Measurements from ENCODE around the gene TFDP1.

DNA sequence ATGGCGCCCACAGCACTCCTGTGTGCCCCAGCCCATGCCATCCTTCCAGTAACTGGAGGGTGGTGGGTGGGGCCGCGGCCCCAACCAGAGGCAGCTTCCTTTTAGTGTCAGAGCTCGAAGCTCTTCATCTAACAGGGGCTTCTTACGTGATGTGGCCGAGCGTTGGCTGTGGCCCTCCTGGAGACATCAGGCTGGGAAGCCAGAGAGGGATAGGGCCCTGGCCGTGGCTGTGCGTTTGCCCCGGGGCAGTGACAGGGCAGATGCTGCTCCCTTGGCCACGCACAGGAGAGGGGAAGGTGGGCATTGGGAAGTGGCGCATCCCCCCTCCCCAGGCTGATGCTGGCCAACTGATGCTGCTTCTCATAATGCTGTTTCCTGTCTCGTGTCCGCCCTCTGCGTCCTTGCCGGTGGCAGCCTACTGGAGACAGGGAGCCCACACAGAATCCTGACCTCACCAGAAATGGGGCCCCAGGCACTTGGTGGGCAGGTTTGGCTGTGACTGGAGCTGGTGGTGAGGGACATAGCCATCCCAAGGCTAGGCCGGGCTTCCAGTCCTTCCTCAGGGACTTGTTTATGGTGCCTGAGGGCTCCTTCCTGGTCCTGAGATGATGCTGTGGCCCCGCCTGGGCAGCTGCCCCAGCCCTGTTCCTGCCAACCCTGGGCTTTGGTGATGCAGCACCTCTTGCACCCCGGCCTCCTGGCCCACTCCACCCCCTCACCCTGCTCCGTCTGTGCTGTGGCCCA lies 39.1 kb downstream of the TFDP1 start:
- TF ChIP-seq, protein P1, sequence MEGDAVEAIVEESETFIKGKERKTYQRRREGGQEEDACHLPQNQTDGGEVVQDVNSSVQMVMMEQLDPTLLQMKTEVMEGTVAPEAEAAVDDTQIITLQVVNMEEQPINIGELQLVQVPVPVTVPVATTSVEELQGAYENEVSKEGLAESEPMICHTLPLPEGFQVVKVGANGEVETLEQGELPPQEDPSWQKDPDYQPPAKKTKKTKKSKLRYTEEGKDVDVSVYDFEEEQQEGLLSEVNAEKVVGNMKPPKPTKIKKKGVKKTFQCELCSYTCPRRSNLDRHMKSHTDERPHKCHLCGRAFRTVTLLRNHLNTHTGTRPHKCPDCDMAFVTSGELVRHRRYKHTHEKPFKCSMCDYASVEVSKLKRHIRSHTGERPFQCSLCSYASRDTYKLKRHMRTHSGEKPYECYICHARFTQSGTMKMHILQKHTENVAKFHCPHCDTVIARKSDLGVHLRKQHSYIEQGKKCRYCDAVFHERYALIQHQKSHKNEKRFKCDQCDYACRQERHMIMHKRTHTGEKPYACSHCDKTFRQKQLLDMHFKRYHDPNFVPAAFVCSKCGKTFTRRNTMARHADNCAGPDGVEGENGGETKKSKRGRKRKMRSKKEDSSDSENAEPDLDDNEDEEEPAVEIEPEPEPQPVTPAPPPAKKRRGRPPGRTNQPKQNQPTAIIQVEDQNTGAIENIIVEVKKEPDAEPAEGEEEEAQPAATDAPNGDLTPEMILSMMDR (conservative IDR thresholded peaks at IDR 0.05; ENCODE audit: low read length), result no peak
- TF ChIP-seq EZH2phosphoT487 (IDR thresholded peaks at IDR 0.05; ENCODE audit: borderline replicate concordance, low read depth, low read length), result no peak
